Measurements from ENCODE around the gene MKRN2OS.

DNA sequence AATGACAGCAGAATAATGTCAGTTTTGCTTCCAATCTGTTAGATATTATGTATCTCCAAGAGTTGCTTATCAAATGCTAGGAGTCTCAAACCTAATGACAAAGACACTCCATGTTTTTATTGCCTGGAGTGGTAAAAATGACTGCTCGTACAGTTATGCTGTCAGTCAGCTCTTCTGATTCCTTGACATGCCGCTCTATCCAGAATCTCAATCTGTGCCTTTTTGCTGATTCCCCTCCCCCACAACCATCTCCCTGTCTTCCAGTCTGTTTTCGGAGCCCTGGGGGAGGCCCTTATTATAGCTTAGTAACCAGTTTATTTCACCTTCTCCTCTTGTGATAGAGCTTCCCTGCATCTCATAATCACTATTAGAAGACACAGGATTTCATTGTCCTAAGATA lies 14.2 kb upstream of the MKRN2OS start:
- TF ChIP-seq, protein P1, sequence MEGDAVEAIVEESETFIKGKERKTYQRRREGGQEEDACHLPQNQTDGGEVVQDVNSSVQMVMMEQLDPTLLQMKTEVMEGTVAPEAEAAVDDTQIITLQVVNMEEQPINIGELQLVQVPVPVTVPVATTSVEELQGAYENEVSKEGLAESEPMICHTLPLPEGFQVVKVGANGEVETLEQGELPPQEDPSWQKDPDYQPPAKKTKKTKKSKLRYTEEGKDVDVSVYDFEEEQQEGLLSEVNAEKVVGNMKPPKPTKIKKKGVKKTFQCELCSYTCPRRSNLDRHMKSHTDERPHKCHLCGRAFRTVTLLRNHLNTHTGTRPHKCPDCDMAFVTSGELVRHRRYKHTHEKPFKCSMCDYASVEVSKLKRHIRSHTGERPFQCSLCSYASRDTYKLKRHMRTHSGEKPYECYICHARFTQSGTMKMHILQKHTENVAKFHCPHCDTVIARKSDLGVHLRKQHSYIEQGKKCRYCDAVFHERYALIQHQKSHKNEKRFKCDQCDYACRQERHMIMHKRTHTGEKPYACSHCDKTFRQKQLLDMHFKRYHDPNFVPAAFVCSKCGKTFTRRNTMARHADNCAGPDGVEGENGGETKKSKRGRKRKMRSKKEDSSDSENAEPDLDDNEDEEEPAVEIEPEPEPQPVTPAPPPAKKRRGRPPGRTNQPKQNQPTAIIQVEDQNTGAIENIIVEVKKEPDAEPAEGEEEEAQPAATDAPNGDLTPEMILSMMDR (IDR thresholded peaks at IDR 0.05 in 8 of 11, conservative IDR thresholded peaks at IDR 0.05 in 3 of 11), result no peak
- no peak for TF ChIP-seq POLR2AphosphoS5 (IDR thresholded peaks at IDR 0.05)
